Activated CD4-positive, CD25-positive, alpha-beta regulatory T cell treated with anti-CD3 and anti-CD28 coated beads, Interleukin-2, amount 50 U/mL, for 16 hours (primary cell): ENCODE data around the gene NCAM1.

Experiments used
- DNase-seq: peaks from one replicate; pipeline ENCODE4 v3.0.0-alpha.2; 2020; ENCODE audit warnings: low read depth, low spot score

The NCAM1 gene

GRCh38 chr11:113251281-113251680 lies 290.1 kb downstream of the NCAM1 start:
- DNase-seq = no peak

GRCh38 chr11:113253406-113253805 lies 292.2 kb downstream of the NCAM1 start:
- no peak for DNase-seq

- DNase-seq = no peak
Observed at GRCh38 chr11:113255096-113255495, 293.9 kb downstream of the NCAM1 start.

GRCh38 chr11:113255741-113256140 lies 294.5 kb downstream of the NCAM1 start:
- DNase-seq = no peak

- no peak for DNase-seq
Observed at GRCh38 chr11:113256431-113257202, 295.4 kb downstream of the NCAM1 start.

GRCh38 chr11:113260096-113260425 lies 298.8 kb downstream of the NCAM1 start:
- DNase-seq = no peak

- DNase-seq = no peak
Observed at GRCh38 chr11:113260541-113260940, 299.3 kb downstream of the NCAM1 start.

GRCh38 chr11:113261709-113262475 lies 300.7 kb downstream of the NCAM1 start:
- no peak for DNase-seq

- no peak for DNase-seq
Observed at GRCh38 chr11:113262594-113262993, 301.4 kb downstream of the NCAM1 start.

GRCh38 chr11:113263458-113264259 lies 302.4 kb downstream of the NCAM1 start:
- no peak for DNase-seq

- DNase-seq = no peak
Observed at GRCh38 chr11:113265362-113265761, 304.1 kb downstream of the NCAM1 start.

- no peak for DNase-seq
Observed at GRCh38 chr11:113267493-113267892, 306.3 kb downstream of the NCAM1 start.

GRCh38 chr11:113269096-113269495 lies 307.9 kb downstream of the NCAM1 start:
- no peak for DNase-seq

- no peak for DNase-seq
Observed at GRCh38 chr11:113269636-113270035, 308.4 kb downstream of the NCAM1 start.

GRCh38 chr11:113270080-113270479 lies 308.9 kb downstream of the NCAM1 start:
- no peak for DNase-seq

- DNase-seq = no peak
Observed at GRCh38 chr11:113271551-113272245, 310.5 kb downstream of the NCAM1 start.

GRCh38 chr11:113272281-113272680 lies 311.1 kb downstream of the NCAM1 start:
- DNase-seq = no peak

- no peak for DNase-seq
Observed at GRCh38 chr11:113272927-113273615, 311.9 kb downstream of the NCAM1 start.

- no peak for DNase-seq
Observed at GRCh38 chr11:113273720-113274119, 312.5 kb downstream of the NCAM1 start.

- no peak for DNase-seq
Observed at GRCh38 chr11:113274713-113275582, 313.7 kb downstream of the NCAM1 start.
